IMR-90 (cell line): ENCODE data around the gene GRHL3. TPM values are rescaled to one million over a fixed set of nuclear protein-coding genes. Genes with fewer than 3 reads are reported as not detected.
A peak's percentile ranks its signal among the peaks of the same experiment; 100 is the strongest.

ENCODE experiments used
- ATAC-seq: fragments of 200-7000 bp; cut with Tn5 transposase; 2 replicates; pipeline ENCODE4 v1.9.1; 2020; ENCODE audit warnings: low read depth, mild to moderate bottlenecking, moderate library complexity
- BruUV-seq: library from RNA; stranded (reverse); fragments of 400-500 nt; replicated peaks from 2 replicates; lab custom pipeline; 2021; lab: Mats Ljungman, UMichigan
- CTCF ChIA-PET: fragments of 300-600 bp; formaldehyde crosslinking; extraction: SDS; loops from one replicate; lab custom pipeline; 2021; ENCODE audit warnings: antibody characterized with exemption; lab: Yijun Ruan, JAX
- POLR2A ChIA-PET: fragments of 300-600 bp; sonication (Branson Sonifier 250); formaldehyde crosslinking; loops from one replicate; lab custom pipeline; 2022; ENCODE audit warnings: antibody characterized with exemption; ENCODE audit not compliant: unreplicated experiment; lab: Charles Lee
- DNase-seq: peaks from one replicate; pipeline ENCODE4 v3.0.0; 2013
- H2AFZ ChIP-seq: replicated peaks from 2 replicates; pipeline ENCODE3; 2013; ENCODE audit warnings: low read length, mild to moderate bottlenecking; ENCODE audit not compliant: poor library complexity
- H2AK5ac ChIP-seq: 2 replicates; pipeline ENCODE4 v1.6.1; 2013; ENCODE audit warnings: low read depth, low read length, inconsistent platforms
- H2AK9ac ChIP-seq: replicated peaks from 2 replicates; pipeline ENCODE3; 2013; ENCODE audit warnings: mild to moderate bottlenecking, low read depth, low read length, moderate library complexity; ENCODE audit not compliant: poor library complexity
- H2BK120ac ChIP-seq: 2 replicates; pipeline ENCODE4 v1.6.1; 2013; ENCODE audit warnings: low read depth, low read length, inconsistent platforms
- H2BK15ac ChIP-seq: 3 replicates; pipeline ENCODE4 v1.6.1; 2013; ENCODE audit warnings: low read depth, low read length, inconsistent platforms
- H2BK20ac ChIP-seq: 2 replicates; pipeline ENCODE4 v1.6.1; 2013; ENCODE audit warnings: low read depth, mild to moderate bottlenecking, inconsistent platforms, low read length, moderate library complexity
- H2BK5ac ChIP-seq: 2 replicates; pipeline ENCODE4 v1.6.1; 2013; ENCODE audit warnings: mild to moderate bottlenecking, low read depth, low read length, inconsistent platforms; ENCODE audit not compliant: poor library complexity, severe bottlenecking
- H3K14ac ChIP-seq: replicated peaks from 2 replicates; pipeline ENCODE4 v1.6.1; 2013; ENCODE audit warnings: low read depth, low read length, inconsistent platforms
- H3K18ac ChIP-seq: 2 replicates; pipeline ENCODE4 v1.6.1; 2013; ENCODE audit warnings: low read depth, low read length, control low read depth
- H3K23ac ChIP-seq: 2 replicates; pipeline ENCODE4 v1.6.1; 2013; ENCODE audit warnings: low read depth, low read length, inconsistent platforms
- H3K27ac ChIP-seq: 2 replicates; pipeline ENCODE4 v1.5.1; 2013; ENCODE audit warnings: mild to moderate bottlenecking, control low read depth, low read length; ENCODE audit not compliant: insufficient read depth
- H3K27me3 ChIP-seq: 2 replicates; pipeline ENCODE4 v1.6.1; 2013; ENCODE audit warnings: low read length; ENCODE audit not compliant: control insufficient read depth, insufficient read depth
- H3K36me3 ChIP-seq: 2 replicates; pipeline ENCODE4 v1.6.1; 2013; ENCODE audit warnings: low read length, mixed read lengths; ENCODE audit not compliant: control insufficient read depth, insufficient read depth
- H3K4ac ChIP-seq: 2 replicates; pipeline ENCODE4 v1.6.1; 2013; ENCODE audit warnings: low read depth, low read length, inconsistent platforms
- H3K4me1 ChIP-seq: 2 replicates; pipeline ENCODE4 v1.6.1; 2013; ENCODE audit warnings: low read length, mixed read lengths; ENCODE audit not compliant: control insufficient read depth, insufficient read depth
- H3K4me2 ChIP-seq: 2 replicates; pipeline ENCODE4 v1.6.1; 2013; ENCODE audit warnings: low read depth, mild to moderate bottlenecking, control low read depth, low read length, moderate library complexity
- H3K4me3 ChIP-seq: 2 replicates; pipeline ENCODE4 v1.5.1; 2013; ENCODE audit warnings: low read depth, mild to moderate bottlenecking, control low read depth, low read length, moderate library complexity; ENCODE audit not compliant: insufficient read depth
- H3K56ac ChIP-seq: 2 replicates; pipeline ENCODE4 v1.6.1; 2013; ENCODE audit warnings: low read length, inconsistent platforms; ENCODE audit not compliant: insufficient read depth; ENCODE audit errors: extremely low read depth
- H3K79me1 ChIP-seq, 2 experiments: 2 replicates each; pipeline ENCODE4 v1.6.1; 2013; ENCODE audit warnings: low read length in 2 of 2, inconsistent platforms in 1 of 2, low read depth in 1 of 2
- H3K9ac ChIP-seq: 2 replicates; pipeline ENCODE4 v1.6.1; 2013; ENCODE audit warnings: low read depth, low read length, control low read depth
- H3K9me1 ChIP-seq: 2 replicates; pipeline ENCODE4 v1.6.1; 2013; ENCODE audit warnings: low read length, inconsistent platforms; ENCODE audit not compliant: insufficient read depth
- H3K9me3 ChIP-seq: 2 replicates; pipeline ENCODE4 v1.6.1; 2013; ENCODE audit warnings: low read length; ENCODE audit not compliant: control insufficient read depth, insufficient read depth
- H4K20me1 ChIP-seq: 2 replicates; pipeline ENCODE4 v1.6.1; 2013; ENCODE audit warnings: low read length, inconsistent platforms; ENCODE audit not compliant: insufficient read depth
- H4K5ac ChIP-seq: 2 replicates; pipeline ENCODE4 v1.6.1; 2013; ENCODE audit warnings: mild to moderate bottlenecking, low read depth, low read length, control low read depth
- H4K8ac ChIP-seq, 2 experiments: 2 replicates each; pipeline ENCODE4 v1.6.1; 2013; ENCODE audit warnings: low read depth in 2 of 2, low read length in 2 of 2, control low read depth in 1 of 2, inconsistent platforms in 1 of 2
- H4K91ac ChIP-seq: 2 replicates; pipeline ENCODE4 v1.6.1; 2013; ENCODE audit warnings: low read depth, low read length, inconsistent platforms; ENCODE audit not compliant: insufficient read depth
- CTCF ChIP-seq: conservative IDR thresholded peaks from 2 replicates; pipeline ENCODE4 v1.5.1; 2012; ENCODE audit warnings: mild to moderate bottlenecking, low read depth, low read length, improper control_type of control experiment
- ELK1 ChIP-seq: fragments of 150-350 bp; IDR thresholded peaks from 2 replicates; pipeline ENCODE4 v1.6.1; 2016; ENCODE audit warnings: low read depth, mild to moderate bottlenecking, low read length, moderate library complexity, borderline replicate concordance
- NFE2L2 ChIP-seq: fragments of 150-350 bp; IDR thresholded peaks from 2 replicates; pipeline ENCODE4 v1.6.1; 2016; ENCODE audit warnings: low read depth, mild to moderate bottlenecking, low read length
- RAD21 ChIP-seq: IDR thresholded peaks from 2 replicates; pipeline ENCODE4 v1.6.1; 2012; ENCODE audit warnings: low read length, improper control_type of control experiment
- SMC3 ChIP-seq: fragments of 150-350 bp; IDR thresholded peaks from 2 replicates; pipeline ENCODE4 v1.6.1; 2016; ENCODE audit warnings: low read depth, mild to moderate bottlenecking, antibody characterized with exemption, low read length, moderate library complexity
- WGBS, 2 experiments: methylation state at CpG; one replicate each; pipeline versions ENCODE4 v1.1.5 to v1.1.7; 2013; ENCODE audit warnings: missing lambda C conversion rate in 2 of 2; ENCODE audit not compliant: insufficient read length in 1 of 2; ENCODE audit errors: extremely low coverage in 2 of 2; 5-methylcytosine and 5-hydroxymethylcytosine counted together
- dilution Hi-C: fragments of 300-500 bp; cut with HindIII; formaldehyde crosslinking; loops from one replicate; pipeline ENCODE4 v1.14.3; 2018; ENCODE audit warnings: low sequenced_read_pairs; ENCODE audit not compliant: unreplicated experiment
- in situ Hi-C: fragments of 300-500 bp; cut with MboI; formaldehyde crosslinking; loops from 3 replicates; pipeline ENCODE4 v1.14.3; 2019; ENCODE audit warnings: low sequenced_read_pairs, inconsistent platforms, mixed read lengths
- intact Hi-C: fragments of 100-400 bp; cut with micrococcal nuclease; formaldehyde crosslinking; loops from 2 replicates; pipeline ENCODE4 v1.10.0; 2022
- polyA plus RNA-seq, 3 experiments: library from polyadenylated mRNA; depleted of rRNA; stranded (reverse); fragments of >200 nt; gene quantifications; 2 replicates each; pipeline ENCODE4 v1.2.3, GENCODE V29; 2012; ENCODE audit warnings: low replicate concordance in 1 of 3
- total RNA-seq: library from RNA; depleted of rRNA; stranded (reverse); fragments of >200 nt; gene quantifications from 2 replicates; pipeline ENCODE4 v1.2.3, GENCODE V29; 2012

The GRHL3 gene
- total and polyA plus RNA-seq, 2 of the 4 experiments (the other 2 are of a cell fraction), result not detected

- no peak overlapping the region for H3K4me2 ChIP-seq
- H4K8ac ChIP-seq, result peak overlapping the region in 1 of 2 experiments; percentile 27; a peak in 2 of 4 replicates
- dilution Hi-C loops, result no loop called here
- no peaks in the 10 kb centered on the region for H4K20me1 ChIP-seq
- H3K4me3 ChIP-seq, result no peak overlapping the region
- H3K14ac ChIP-seq, result no peak overlapping the region
- peak overlapping the region; percentile 60 for H2AFZ ChIP-seq
- H2AK9ac ChIP-seq, result peak overlapping the region; percentile 81
- no peaks in the 10 kb centered on the region for H3K9me3 ChIP-seq
- H3K23ac ChIP-seq, result no peak overlapping the region
- peaks cover 0 to 22% of the 10 kb centered on the region in 2 experiments; a peak in 1 of 4 replicates for H3K79me1 ChIP-seq
- peak overlapping the region; percentile 50 for H3K4ac ChIP-seq
- H2BK20ac ChIP-seq, result peak overlapping the region; percentile 48
- H4K5ac ChIP-seq, result no peak overlapping the region
- no peak overlapping the region for H2BK5ac ChIP-seq
- no TSS peak for BruUV-seq
- H3K9me1 ChIP-seq, result 0 out of 2 replicates have a peak, but pooled peaks cover 3% of the 10 kb centered on the region
- peak overlapping the region; percentile 17; the same call in 1 of the 2 replicates for H4K91ac ChIP-seq
- H3K18ac ChIP-seq, result no peak overlapping the region
- ATAC-seq, result peak; percentile 71
- peaks cover 6% of the 10 kb centered on the region for H3K4me1 ChIP-seq
- H3K36me3 ChIP-seq, result no peaks in the 10 kb centered on the region
- H3K9ac ChIP-seq, result no peak overlapping the region
- H2BK120ac ChIP-seq, result peak overlapping the region; percentile 59; the same call in 1 of the 2 replicates
- TF ChIP-seq RAD21 (peak; percentile 83), ELK1 (no peak), NFE2L2 (no peak), SMC3 (peak; percentile 75), CTCF (peak; percentile 77)
- intact Hi-C loops, result loop anchor here (1.0 to 10.0 kb wide), 5 partner anchors 190 to 321 kb away; no protein-coding TSS in a partner anchor
- WGBS, 2 experiments, result 91% methylated on average over 4 of the region's 11 CpGs; no CpG with 5 or more reads in 1 of the 2 experiments
- H3K27ac ChIP-seq, result no peak overlapping the region
- ChIA-PET CTCF (interaction anchor here (0.6 to 5.2 kb wide), 20 partner anchors 9 to 250 kb away, joined by 3 to 170 read pairs (median 4); partner anchors contain the start of genes NIPAL3 and STPG1), POLR2A (no interaction called here)
- in situ Hi-C loops, result loop anchor here (5.0 to 10.0 kb wide), 2 partner anchors 190 to 243 kb away; no protein-coding TSS in a partner anchor
- H3K56ac ChIP-seq, result no peak overlapping the region
- H3K27me3 ChIP-seq, result no peaks in the 10 kb centered on the region
- peak; percentile 51 for DNase-seq
- H2BK15ac ChIP-seq, result peak overlapping the region; percentile 12; the same call in 1 of the 3 replicates
- H2AK5ac ChIP-seq, result peak overlapping the region; percentile 37; the same call in 1 of the 2 replicates
These were observed 72.9 kb downstream of the GRHL3 start for GRCh38 chr1:24391882-24392603.
